HUES6 (cell line): ENCODE data around the gene NRP1.

Source experiments
- H3K27ac ChIP-seq: 2 replicates; pipeline ENCODE4 v1.7.0; 2013; ENCODE audit warnings: low read depth, mild to moderate bottlenecking, low read length, inconsistent platforms
- H3K27me3 ChIP-seq: 2 replicates; pipeline ENCODE4 v1.6.1; 2013; ENCODE audit warnings: low read length; ENCODE audit not compliant: control insufficient read depth, insufficient read depth
- H3K36me3 ChIP-seq: 2 replicates; pipeline ENCODE4 v1.6.1; 2013; ENCODE audit warnings: low read length; ENCODE audit not compliant: control insufficient read depth, insufficient read depth
- H3K4me1 ChIP-seq: 2 replicates; pipeline ENCODE4 v1.6.1; 2013; ENCODE audit warnings: low read length; ENCODE audit not compliant: control insufficient read depth, insufficient read depth
- H3K4me3 ChIP-seq: 2 replicates; pipeline ENCODE4 v1.5.1; 2013; ENCODE audit warnings: low read depth, low read length
- H3K9ac ChIP-seq: one replicate; pipeline ENCODE4 v1.6.1; 2013; ENCODE audit warnings: mild to moderate bottlenecking, low read length
- H3K9me3 ChIP-seq: 2 replicates; pipeline ENCODE4 v1.6.1; 2013; ENCODE audit warnings: low read depth, low read length; ENCODE audit not compliant: control insufficient read depth, insufficient read depth

The NRP1 gene

DNA sequence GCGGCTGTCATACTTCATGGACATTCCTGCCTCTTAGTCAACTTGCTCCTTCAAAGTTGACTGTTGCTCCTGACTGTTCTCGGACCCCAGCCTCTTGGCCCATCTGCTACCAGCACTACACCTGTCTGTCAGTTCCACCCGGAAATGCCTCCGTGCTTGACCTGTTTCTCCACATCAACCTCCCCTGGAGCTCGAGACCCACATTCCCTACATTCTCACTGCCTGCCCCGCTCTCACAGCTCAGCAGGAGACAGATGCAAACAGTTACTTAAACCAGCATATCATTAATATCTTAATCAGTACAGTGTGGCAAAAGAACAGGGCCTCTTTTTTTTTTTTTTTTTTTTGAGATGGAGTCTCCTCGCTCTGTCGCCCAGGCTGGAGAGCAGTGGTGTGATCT, 174.3 kb downstream of the NRP1 start:
- H3K27ac ChIP-seq, result no peak overlapping the region

DNA sequence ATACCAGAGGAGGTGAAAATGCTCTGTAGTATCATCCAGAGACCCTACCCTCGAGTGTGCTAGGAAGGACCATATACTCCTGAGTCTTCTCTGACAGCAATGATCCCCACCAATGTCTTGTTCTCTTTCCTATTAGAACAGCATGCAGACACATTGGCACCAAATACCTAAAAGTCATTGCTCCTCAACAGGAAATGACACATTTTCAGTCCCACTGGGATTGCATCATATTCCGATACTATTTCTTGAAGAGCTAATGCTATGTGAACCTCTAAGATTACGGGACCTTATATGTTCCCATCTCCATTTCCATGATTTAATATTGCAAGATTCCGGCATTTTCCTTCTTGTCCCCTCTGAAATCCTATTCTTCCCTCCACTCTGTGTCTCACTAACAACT, 177.4 kb downstream of the NRP1 start:
- Histone ChIP-seq H3K9me3 (no peaks in the 10 kb centered on the region), H3K27me3 (no peaks in the 10 kb centered on the region), H3K36me3 (no peaks in the 10 kb centered on the region), H3K4me3 (no peak overlapping the region), H3K27ac (no peak overlapping the region), H3K4me1 (peaks cover 3% of the 10 kb centered on the region; the same call in 1 of the 2 replicates), H3K9ac (no peak overlapping the region)

More for the DNA sequence above, 174.3 kb downstream of the NRP1 start:
- Histone ChIP-seq H3K4me1 (peaks cover 12% of the 10 kb centered on the region; the same call in 1 of the 2 replicates), H3K9me3 (no peaks in the 10 kb centered on the region), H3K27me3 (no peaks in the 10 kb centered on the region), H3K4me3 (no peak overlapping the region), H3K9ac (no peak overlapping the region), H3K36me3 (no peaks in the 10 kb centered on the region)

GRCh38 chr10:33155720-33156638, 178.5 kb downstream of the NRP1 start:
- Histone ChIP-seq H3K4me1 (peaks cover 3% of the 10 kb centered on the region; the same call in 1 of the 2 replicates), H3K36me3 (no peaks in the 10 kb centered on the region), H3K4me3 (no peak overlapping the region), H3K9ac (no peak overlapping the region), H3K27me3 (no peaks in the 10 kb centered on the region), H3K27ac (no peak overlapping the region), H3K9me3 (no peaks in the 10 kb centered on the region)

DNA sequence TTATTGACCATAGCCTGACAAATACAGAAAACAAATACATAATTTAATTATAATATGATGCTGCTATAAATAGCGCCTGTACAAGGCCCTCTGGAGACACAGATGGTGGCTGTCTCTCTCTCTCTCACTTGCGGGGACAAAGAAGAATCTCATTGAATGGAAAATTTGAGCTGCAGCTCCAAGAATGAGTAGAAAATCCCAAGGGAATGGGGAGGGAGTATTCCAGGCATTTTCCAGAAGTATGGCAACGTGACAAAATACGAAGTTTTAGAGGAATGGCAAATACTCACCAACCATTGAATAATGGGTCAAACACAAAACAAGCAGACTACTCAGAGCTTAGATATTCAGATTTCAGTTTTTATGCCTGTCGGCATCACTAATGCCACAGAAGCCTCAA, 179.9 kb downstream of the NRP1 start:
- Histone ChIP-seq H3K27ac (no peak overlapping the region), H3K27me3 (no peaks in the 10 kb centered on the region), H3K36me3 (no peaks in the 10 kb centered on the region), H3K9ac (no peak overlapping the region), H3K4me1 (no peaks in the 10 kb centered on the region; the same call in 1 of the 2 replicates), H3K4me3 (no peak overlapping the region), H3K9me3 (no peaks in the 10 kb centered on the region)

DNA sequence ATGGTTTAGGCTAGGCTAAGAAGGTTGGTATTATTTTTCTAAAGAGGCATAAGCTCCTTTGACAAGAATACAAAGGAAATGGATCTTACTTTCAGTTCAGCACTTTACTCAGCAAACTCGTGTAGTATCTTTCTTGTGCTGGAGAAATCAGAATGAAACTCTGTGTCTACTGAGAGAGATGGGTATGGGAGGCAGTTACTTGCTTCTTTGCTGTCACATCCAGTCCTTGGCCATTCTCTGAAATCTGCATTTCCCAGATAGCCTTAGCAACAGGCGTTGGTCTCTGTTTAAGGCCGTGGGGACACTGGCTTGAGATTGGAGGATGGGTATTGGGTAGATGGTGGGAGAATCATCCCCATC, 180.5 kb downstream of the NRP1 start:
- Histone ChIP-seq H3K27me3 (no peaks in the 10 kb centered on the region), H3K9ac (no peak overlapping the region), H3K27ac (no peak overlapping the region), H3K4me3 (no peak overlapping the region), H3K4me1 (no peaks in the 10 kb centered on the region; the same call in 1 of the 2 replicates), H3K9me3 (no peaks in the 10 kb centered on the region), H3K36me3 (no peaks in the 10 kb centered on the region)

DNA sequence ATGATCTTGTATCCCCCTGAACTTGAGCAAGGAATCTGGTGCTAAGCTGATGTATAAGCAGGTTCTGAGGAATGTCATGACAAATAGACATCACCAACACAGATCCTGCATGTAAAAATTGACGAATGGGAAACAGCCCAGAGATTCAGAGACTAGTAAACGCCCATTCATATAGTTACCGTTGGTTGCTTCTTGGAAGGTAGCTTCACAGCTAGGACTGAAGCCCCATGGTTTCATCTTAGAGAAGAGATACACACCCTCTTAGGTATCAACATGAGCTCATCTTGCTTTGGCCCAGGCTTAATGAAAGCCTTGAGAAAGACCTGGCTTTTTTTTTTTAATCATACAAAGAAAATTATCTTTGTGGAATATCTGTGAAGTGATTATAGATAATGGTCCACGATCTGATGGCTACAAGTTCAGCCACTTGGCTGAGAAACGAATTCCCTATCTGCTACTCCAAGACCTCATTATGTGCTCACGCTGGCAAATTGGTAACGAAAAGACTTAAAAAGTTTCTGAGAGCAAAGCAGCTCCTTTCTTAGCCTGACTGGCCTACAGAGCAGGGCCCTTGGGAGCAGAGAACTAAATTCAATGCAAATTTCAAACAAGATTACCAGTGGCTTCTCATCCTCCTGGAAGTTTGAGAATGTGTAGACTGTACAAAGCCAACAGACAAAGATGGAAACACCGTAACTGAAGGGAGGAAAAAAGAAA, 181.1 kb downstream of the NRP1 start:
- no peak overlapping the region for H3K9ac ChIP-seq
- H3K4me3 ChIP-seq, result no peak overlapping the region
- H3K4me1 ChIP-seq, result no peaks in the 10 kb centered on the region; the same call in 1 of the 2 replicates

DNA sequence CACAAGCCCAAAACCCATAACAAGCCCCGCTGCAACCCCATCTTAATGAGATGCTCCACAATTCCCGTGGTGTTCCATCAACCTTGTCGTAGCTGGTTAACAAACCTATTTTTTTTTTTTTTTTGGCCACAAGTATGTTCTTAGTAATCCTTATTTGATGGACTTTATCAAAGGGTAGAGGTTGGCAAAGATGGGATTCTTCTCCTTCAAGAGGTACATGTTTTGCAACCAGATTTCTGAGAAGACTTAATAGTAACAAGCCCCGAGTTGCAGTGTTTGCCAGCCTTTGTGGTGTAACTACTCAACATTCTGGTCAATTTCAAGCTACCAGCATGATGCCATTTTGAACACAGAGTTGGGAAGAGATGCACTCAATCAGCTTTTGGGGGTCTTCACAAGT, 181.7 kb downstream of the NRP1 start:
- Histone ChIP-seq H3K4me3 (no peak overlapping the region), H3K9ac (no peak overlapping the region), H3K27ac (no peak overlapping the region), H3K4me1 (no peaks in the 10 kb centered on the region; the same call in 1 of the 2 replicates), H3K36me3 (no peaks in the 10 kb centered on the region), H3K27me3 (no peaks in the 10 kb centered on the region), H3K9me3 (peaks cover 4% of the 10 kb centered on the region; the same call in 1 of the 2 replicates)

More for the DNA sequence above, 181.1 kb downstream of the NRP1 start:
- Histone ChIP-seq H3K27ac (no peak overlapping the region), H3K9me3 (no peaks in the 10 kb centered on the region), H3K36me3 (no peaks in the 10 kb centered on the region), H3K27me3 (no peaks in the 10 kb centered on the region)

DNA sequence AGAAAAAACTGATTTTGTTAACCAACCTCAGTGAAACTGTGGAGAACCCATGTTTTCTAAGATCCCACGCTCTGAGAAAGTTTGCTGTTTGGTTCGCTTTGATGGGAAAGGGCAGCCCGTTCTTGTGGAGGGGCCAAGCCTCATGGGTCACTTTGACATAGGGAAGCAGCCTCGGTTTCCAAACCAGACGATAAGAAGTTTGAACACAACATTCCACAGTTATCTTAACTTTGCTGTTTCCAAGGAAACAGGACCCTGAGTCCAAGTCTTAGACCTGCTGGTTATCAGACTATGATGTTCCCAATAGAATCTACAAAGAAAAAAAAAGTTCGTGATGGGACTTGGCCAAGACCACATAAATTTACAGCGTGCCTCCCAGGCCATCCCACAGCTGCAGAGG, 182.3 kb downstream of the NRP1 start:
- Histone ChIP-seq H3K27ac (no peak overlapping the region), H3K4me3 (no peak overlapping the region), H3K9ac (no peak overlapping the region), H3K4me1 (no peaks in the 10 kb centered on the region; the same call in 1 of the 2 replicates), H3K36me3 (no peaks in the 10 kb centered on the region), H3K27me3 (no peaks in the 10 kb centered on the region), H3K9me3 (peaks cover 6% of the 10 kb centered on the region; the same call in 1 of the 2 replicates)

GRCh38 chr10:33151344-33151864, 183.1 kb downstream of the NRP1 start:
- no peak overlapping the region for H3K27ac ChIP-seq
- no peak overlapping the region for H3K9ac ChIP-seq
- no peaks in the 10 kb centered on the region for H3K27me3 ChIP-seq
- H3K36me3 ChIP-seq, result no peaks in the 10 kb centered on the region
- H3K9me3 ChIP-seq, result peaks cover 6% of the 10 kb centered on the region; the same call in 1 of the 2 replicates
- no peak overlapping the region for H3K4me3 ChIP-seq
- H3K4me1 ChIP-seq, result no peaks in the 10 kb centered on the region; the same call in 1 of the 2 replicates

DNA sequence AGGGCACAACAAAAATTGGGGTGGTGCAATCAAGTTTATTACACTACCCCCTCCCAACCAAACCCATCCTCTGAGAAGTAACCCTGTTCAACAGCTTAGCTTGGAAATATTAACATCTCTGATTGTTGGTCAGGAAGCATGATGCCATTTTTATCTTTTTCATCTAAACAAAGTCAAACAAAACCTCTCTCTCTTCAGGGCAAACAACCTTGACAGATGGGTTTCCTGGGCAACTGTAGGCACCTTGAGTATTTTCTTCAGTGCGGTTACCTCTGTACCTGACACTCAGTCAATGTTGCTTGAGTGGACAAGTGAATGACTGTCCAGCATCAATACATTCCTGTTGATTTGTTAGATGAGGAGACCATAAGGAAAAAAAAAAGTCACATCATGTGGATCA, 183.6 kb downstream of the NRP1 start:
- Histone ChIP-seq H3K36me3 (no peaks in the 10 kb centered on the region), H3K4me1 (no peaks in the 10 kb centered on the region), H3K9me3 (peaks cover 6% of the 10 kb centered on the region; the same call in 1 of the 2 replicates), H3K4me3 (no peak overlapping the region), H3K27ac (no peak overlapping the region), H3K27me3 (no peaks in the 10 kb centered on the region), H3K9ac (no peak overlapping the region)

GRCh38 chr10:33150146-33150545, 184.3 kb downstream of the NRP1 start:
- peaks cover 6% of the 10 kb centered on the region; the same call in 1 of the 2 replicates for H3K9me3 ChIP-seq

More at GRCh38 chr10:33150146-33150545, 184.3 kb downstream of the NRP1 start:
- Histone ChIP-seq H3K9ac (no peak overlapping the region), H3K27me3 (no peaks in the 10 kb centered on the region), H3K4me3 (no peak overlapping the region), H3K27ac (no peak overlapping the region), H3K4me1 (no peaks in the 10 kb centered on the region), H3K36me3 (no peaks in the 10 kb centered on the region)
